HepG2 (cell line): Measurements from ENCODE around the gene ATP8B4. TPM values are rescaled to one million over a fixed set of nuclear protein-coding genes. Genes with fewer than 3 reads are reported as not detected.

Experiments
- ATAC-seq: fragments of 200-7000 bp; cut with Tn5 transposase; 3 replicates; pipeline ENCODE4 v1.9.1; 2020; ENCODE audit warnings: mild to moderate bottlenecking, moderate library complexity
- BruUV-seq: library from RNA; stranded (reverse); fragments of 400-500 nt; replicated peaks from 2 replicates; lab custom pipeline; 2021; lab: Mats Ljungman, UMichigan
- CTCF ChIA-PET: fragments of 300-600 bp; formaldehyde crosslinking; extraction: SDS; loops from one replicate; lab custom pipeline; 2021; ENCODE audit warnings: low total read pairs, inconsistent platforms, low intra/inter-chr PET ratio; lab: Yijun Ruan, JAX
- POLR2A ChIA-PET: fragments of 350-600 bp; sonication (Branson Sonifier 250); formaldehyde crosslinking; loops from one replicate; lab custom pipeline; 2020; ENCODE audit warnings: antibody characterized with exemption, inconsistent platforms; lab: Yijun Ruan, JAX
- DNase-seq: peaks from one replicate; pipeline ENCODE4 v3.0.0-alpha.2; 2015; ENCODE audit warnings: low spot score
- FAIRE-seq: peaks from 3 replicates; lab custom pipeline; 2011; peaks lifted over from hg19 to GRCh38; lab: Jason Lieb, UNC
- H2AFZ ChIP-seq: one replicate; pipeline ENCODE4 v1.6.1; 2011; ENCODE audit warnings: low read length, inconsistent platforms
- H3K27ac ChIP-seq: fragments of 300-600 bp; 3 replicates; pipeline ENCODE4 v1.8.0; 2011; ENCODE audit warnings: mixed run types, mild to moderate bottlenecking, mixed read lengths, low read length, inconsistent platforms; ENCODE audit not compliant: insufficient read depth; ENCODE audit errors: extremely low read length
- H3K27me3 ChIP-seq, 2 experiments: fragments of 200-600 bp in 1 of 2; 2 replicates in 1 of 2; 3 replicates in 1 of 2; pipeline versions ENCODE4 v1.6.0 to v1.8.0; 2011; ENCODE audit warnings: low read length in 2 of 2, mild to moderate bottlenecking in 2 of 2, moderate library complexity in 2 of 2, inconsistent platforms in 1 of 2; ENCODE audit not compliant: insufficient read depth in 2 of 2, control insufficient read depth in 1 of 2
- H3K36me3 ChIP-seq, 2 experiments: fragments of 200-600 bp in 1 of 2; replicated peaks in 1 of 2; 2 replicates in 1 of 2; 3 replicates in 1 of 2; pipeline versions ENCODE4 v1.5.1 to v1.8.0; 2011; ENCODE audit warnings: low read length in 2 of 2, inconsistent platforms in 1 of 2; ENCODE audit not compliant: insufficient read depth in 2 of 2, control insufficient read depth in 1 of 2
- H3K4me1 ChIP-seq: 2 replicates; pipeline ENCODE4 v1.5.1; 2012; ENCODE audit warnings: low read length, inconsistent platforms; ENCODE audit not compliant: insufficient read depth
- H3K4me2 ChIP-seq: 2 replicates; pipeline ENCODE4 v1.6.0; 2011; ENCODE audit warnings: low read depth, low read length, inconsistent platforms
- H3K4me3 ChIP-seq, 3 experiments: fragments of 200-600 bp in 1 of 3; sonication (generic), shearing (Covaris generic) in 1 of 3; replicated peaks in 1 of 3; 2 replicates each; pipeline ENCODE4 v1.5.1; 2011 to 2016; ENCODE audit warnings: low read length in 3 of 3, inconsistent platforms in 2 of 3, low read depth in 2 of 3, mild to moderate bottlenecking in 2 of 3, control low read depth in 1 of 3, mixed read lengths in 1 of 3; ENCODE audit not compliant: insufficient read depth in 1 of 3
- H3K79me2 ChIP-seq: one replicate; pipeline ENCODE4 v1.6.1; 2011; ENCODE audit warnings: low read length, inconsistent platforms; ENCODE audit not compliant: insufficient read depth
- H3K9ac ChIP-seq: 2 replicates; pipeline ENCODE4 v1.6.0; 2011; ENCODE audit warnings: mild to moderate bottlenecking, low read depth, low read length, inconsistent platforms; ENCODE audit not compliant: insufficient read depth
- H3K9me3 ChIP-seq: 2 replicates; pipeline ENCODE4 v1.5.1; 2012; ENCODE audit warnings: mild to moderate bottlenecking, low read length
- H4K20me1 ChIP-seq: 2 replicates; pipeline ENCODE4 v1.6.0; 2011; ENCODE audit warnings: inconsistent platforms, mild to moderate bottlenecking, low read length, moderate library complexity; ENCODE audit not compliant: insufficient read depth
- FOXJ3 ChIP-seq: sonication (generic); formaldehyde crosslinking; IDR thresholded peaks from 2 replicates; pipeline ENCODE4 v1.4.0; 2020; ENCODE audit warnings: missing genetic modification reagents, mild to moderate bottlenecking, borderline replicate concordance
- GTF3A ChIP-seq: sonication (generic); formaldehyde crosslinking; conservative IDR thresholded peaks from 2 replicates; pipeline ENCODE4 v1.4.0; 2020; ENCODE audit warnings: mild to moderate bottlenecking, missing genetic modification reagents
- HHEX ChIP-seq: IDR thresholded peaks from 2 replicates; pipeline ENCODE4 v1.6.1; 2016; ENCODE audit warnings: control low read depth
- JDP2 ChIP-seq: sonication (generic); formaldehyde crosslinking; IDR thresholded peaks from 2 replicates; pipeline ENCODE4 v1.8.1; 2022; ENCODE audit warnings: missing genetic modification reagents, borderline replicate concordance
- RXRA ChIP-seq: sonication (generic); formaldehyde crosslinking; IDR thresholded peaks from 2 replicates; pipeline ENCODE4 v1.5.1; 2020; ENCODE audit warnings: missing genetic modification reagents
- TBP ChIP-seq: sonication (generic); formaldehyde crosslinking; IDR thresholded peaks from 2 replicates; pipeline ENCODE4 v1.5.0; 2020; ENCODE audit warnings: missing genetic modification reagents
- ZNF432 ChIP-seq: sonication (generic); formaldehyde crosslinking; IDR thresholded peaks from 2 replicates; pipeline ENCODE4 v1.5.0; 2020; ENCODE audit warnings: missing genetic modification reagents, mild to moderate bottlenecking, borderline replicate concordance
- ZNF605 ChIP-seq: sonication (generic); formaldehyde crosslinking; IDR thresholded peaks from 2 replicates; pipeline ENCODE4 v1.8.0; 2022; ENCODE audit warnings: mild to moderate bottlenecking, missing genetic modification reagents
- ZNF737 ChIP-seq: sonication (generic); formaldehyde crosslinking; IDR thresholded peaks from 2 replicates; pipeline ENCODE4 v1.5.0; 2020; ENCODE audit warnings: missing genetic modification reagents, mild to moderate bottlenecking, borderline replicate concordance
- ZNF775 ChIP-seq: sonication (generic); formaldehyde crosslinking; IDR thresholded peaks from 2 replicates; pipeline ENCODE4 v1.4.0; 2020; ENCODE audit warnings: missing genetic modification reagents, mild to moderate bottlenecking, moderate library complexity, borderline replicate concordance
- ZSCAN20 ChIP-seq: sonication (generic); formaldehyde crosslinking; IDR thresholded peaks from 2 replicates; pipeline ENCODE4 v1.4.0; 2020; ENCODE audit warnings: missing genetic modification reagents, mild to moderate bottlenecking, borderline replicate concordance
- in situ Hi-C: cut with HindIII; loops from 2 replicates; pipeline ENCODE4 v1.10.0; 2017; ENCODE audit warnings: low pct_unique_long_range_greater_than_20kb; ENCODE audit not compliant: extremely low pct_ligation_motif_present
- intact Hi-C: fragments of 100-400 bp; cut with micrococcal nuclease; formaldehyde crosslinking; loops from one replicate; pipeline ENCODE4 v1.10.0; 2022; ENCODE audit not compliant: unreplicated experiment
- polyA plus RNA-seq, 8 experiments: library from polyadenylated mRNA; depleted of rRNA in 3 of 8; stranded (reverse) in 7 of 8; unstranded in 1 of 8; fragments of >200 nt; fragmentation: Illumina TruSeq in 4 of 8; extraction: Trizol in 4 of 8; gene quantifications; 2 replicates each; pipeline versions ENCODE4 v1.2.1 to v1.2.3, GENCODE V29; 2011 to 2016; ENCODE audit warnings: low read depth in 4 of 8, missing spikeins in 1 of 8, mixed read lengths in 1 of 8; ENCODE audit not compliant: insufficient read depth in 1 of 8
- total RNA-seq, 5 experiments: library from RNA; depleted of rRNA; stranded (reverse); fragments of >200 nt; fragmentation: Illumina TruSeq; extraction: Trizol; gene quantifications; 2 replicates each; pipeline ENCODE4 v1.2.3, GENCODE V29; 2016; ENCODE audit warnings: low read depth in 1 of 5
- TF ChIP-seq, protein P1 (sequence below): sonication (generic); formaldehyde crosslinking; IDR thresholded peaks from 2 replicates; pipeline ENCODE4 v1.5.0; 2020; ENCODE audit warnings: mild to moderate bottlenecking, missing genetic modification reagents

Gene ATP8B4
- total and polyA plus RNA-seq, 2 of the 13 experiments (the other 11 are each of a cell fraction or from before 2014, with no cell fraction given): 0.24 to 0.69 TPM

DNA sequence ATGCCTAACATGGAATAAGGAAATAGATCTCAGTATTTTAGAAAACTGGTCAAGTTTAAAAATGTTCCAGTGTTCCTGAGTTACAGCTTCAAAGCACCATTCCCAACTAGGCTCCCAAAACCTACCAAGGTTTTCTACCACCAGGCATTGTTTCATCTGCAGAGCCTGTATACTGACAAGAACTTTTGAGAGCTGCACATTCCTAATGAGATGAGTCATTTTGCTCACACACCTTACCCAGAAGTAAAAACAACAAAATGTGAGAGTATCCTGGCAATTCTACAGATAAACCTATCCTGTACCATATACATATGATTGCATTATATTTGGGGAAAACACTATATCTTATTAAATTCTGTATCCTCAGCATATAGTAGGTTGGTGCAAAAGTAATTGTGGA is 90.7 kb downstream of the ATP8B4 start:
- BruUV-seq: no TSS peak
- Histone ChIP-seq H3K36me3 (no peaks in the 10 kb centered on the region), H4K20me1 (no peaks in the 10 kb centered on the region), H3K9ac (no peak overlapping the region), H3K27ac (no peak overlapping the region), H3K4me3 (no peak overlapping the region), H3K9me3 (no peaks in the 10 kb centered on the region), H3K4me1 (no peaks in the 10 kb centered on the region), H3K79me2 (no peaks in the 10 kb centered on the region), H2AFZ (no peak overlapping the region), H3K4me2 (no peak overlapping the region), H3K27me3 (no peaks in the 10 kb centered on the region; a peak in 1 of 5 replicates)
- DNase-seq (no peak), FAIRE-seq (no peak), ATAC-seq (no peak)
- no peak for TF ChIP-seq ZNF775
- TF ChIP-seq GTF3A (CRISPR knock-in tag): no peak
- TF ChIP-seq ZNF737 (CRISPR knock-in tag): no peak
- TF ChIP-seq JDP2: no peak
- TF ChIP-seq ZSCAN20 (CRISPR knock-in tag): no peak
- TF ChIP-seq ZNF605: no peak
- TF ChIP-seq, protein P1, sequence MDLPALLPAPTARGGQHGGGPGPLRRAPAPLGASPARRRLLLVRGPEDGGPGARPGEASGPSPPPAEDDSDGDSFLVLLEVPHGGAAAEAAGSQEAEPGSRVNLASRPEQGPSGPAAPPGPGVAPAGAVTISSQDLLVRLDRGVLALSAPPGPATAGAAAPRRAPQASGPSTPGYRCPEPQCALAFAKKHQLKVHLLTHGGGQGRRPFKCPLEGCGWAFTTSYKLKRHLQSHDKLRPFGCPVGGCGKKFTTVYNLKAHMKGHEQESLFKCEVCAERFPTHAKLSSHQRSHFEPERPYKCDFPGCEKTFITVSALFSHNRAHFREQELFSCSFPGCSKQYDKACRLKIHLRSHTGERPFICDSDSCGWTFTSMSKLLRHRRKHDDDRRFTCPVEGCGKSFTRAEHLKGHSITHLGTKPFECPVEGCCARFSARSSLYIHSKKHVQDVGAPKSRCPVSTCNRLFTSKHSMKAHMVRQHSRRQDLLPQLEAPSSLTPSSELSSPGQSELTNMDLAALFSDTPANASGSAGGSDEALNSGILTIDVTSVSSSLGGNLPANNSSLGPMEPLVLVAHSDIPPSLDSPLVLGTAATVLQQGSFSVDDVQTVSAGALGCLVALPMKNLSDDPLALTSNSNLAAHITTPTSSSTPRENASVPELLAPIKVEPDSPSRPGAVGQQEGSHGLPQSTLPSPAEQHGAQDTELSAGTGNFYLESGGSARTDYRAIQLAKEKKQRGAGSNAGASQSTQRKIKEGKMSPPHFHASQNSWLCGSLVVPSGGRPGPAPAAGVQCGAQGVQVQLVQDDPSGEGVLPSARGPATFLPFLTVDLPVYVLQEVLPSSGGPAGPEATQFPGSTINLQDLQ: no peak
- TF ChIP-seq TBP: no peak
- no peak for TF ChIP-seq FOXJ3
- no peak for TF ChIP-seq RXRA (CRISPR knock-in tag)
- no peak for TF ChIP-seq ZNF432
- no peak for TF ChIP-seq HHEX
- ChIA-PET CTCF (no interaction called here), POLR2A (no interaction called here)
- in situ Hi-C loops (no loop called here), intact Hi-C loops (no loop called here)
